ENCODE results near the gene CAMK2A. TPM values are rescaled to one million over a fixed set of nuclear protein-coding genes. Genes with fewer than 3 reads are reported as not detected.

The CAMK2A gene
- total RNA-seq, 1 donor from 2014 or later = 1.2 TPM

DNA sequence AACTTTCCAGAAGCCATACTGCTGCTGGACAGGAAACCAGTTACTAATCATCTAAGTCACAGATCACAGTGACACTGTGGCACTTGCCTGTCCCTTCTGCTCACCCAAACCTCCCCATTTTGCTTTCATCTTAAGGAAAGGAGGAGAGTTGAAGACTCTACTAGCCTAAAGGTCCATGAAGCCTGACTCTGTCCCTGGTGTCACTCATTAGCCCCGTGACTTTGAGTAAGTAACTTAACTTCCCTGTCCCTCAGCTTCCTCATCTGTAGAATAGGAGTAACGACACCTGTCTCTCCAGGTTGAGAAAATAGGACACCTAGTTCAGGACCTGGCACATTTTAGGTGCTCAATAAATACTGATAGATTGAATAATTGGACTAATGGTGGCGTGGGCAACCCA lies 100.2 kb downstream of the CAMK2A start:
- Histone ChIP-seq H3K9ac (ENCODE audit: low read length) (no peak overlapping the region), H3K9me3 (ENCODE audit: insufficient read depth, low read depth, low read length) (no peaks in the 10 kb centered on the region), H3K27ac (ENCODE audit: low read depth, low read length) (no peak overlapping the region), H3K4me3 (ENCODE audit: insufficient read depth, low read depth, low read length) (no peak overlapping the region), H3K4me1 (ENCODE audit: insufficient read depth, low read length) (peaks cover 5% of the 10 kb centered on the region), H4K20me1 (ENCODE audit: insufficient read depth, low read length) (no peaks in the 10 kb centered on the region), H3K36me3 (ENCODE audit: insufficient read depth, low read length) (no peaks in the 10 kb centered on the region), H3K4me2 (ENCODE audit: low read length) (no peak overlapping the region), H2AFZ (ENCODE audit: low read depth, low read length) (no peak overlapping the region), H3K79me2 (ENCODE audit: insufficient read depth, low read length) (no peaks in the 10 kb centered on the region), H3K27me3 (ENCODE audit: insufficient read depth, low read length) (peaks cover 59% of the 10 kb centered on the region)
- H3K9me3 Mint-ChIP-seq (ENCODE audit: unreplicated experiment) = no peaks in the 10 kb centered on the region
- no peak overlapping the region for H3K27ac Mint-ChIP-seq (ENCODE audit: unreplicated experiment)
- no peak overlapping the region for H3K4me3 Mint-ChIP-seq (ENCODE audit: unreplicated experiment)
- TF ChIP-seq, protein P1, sequence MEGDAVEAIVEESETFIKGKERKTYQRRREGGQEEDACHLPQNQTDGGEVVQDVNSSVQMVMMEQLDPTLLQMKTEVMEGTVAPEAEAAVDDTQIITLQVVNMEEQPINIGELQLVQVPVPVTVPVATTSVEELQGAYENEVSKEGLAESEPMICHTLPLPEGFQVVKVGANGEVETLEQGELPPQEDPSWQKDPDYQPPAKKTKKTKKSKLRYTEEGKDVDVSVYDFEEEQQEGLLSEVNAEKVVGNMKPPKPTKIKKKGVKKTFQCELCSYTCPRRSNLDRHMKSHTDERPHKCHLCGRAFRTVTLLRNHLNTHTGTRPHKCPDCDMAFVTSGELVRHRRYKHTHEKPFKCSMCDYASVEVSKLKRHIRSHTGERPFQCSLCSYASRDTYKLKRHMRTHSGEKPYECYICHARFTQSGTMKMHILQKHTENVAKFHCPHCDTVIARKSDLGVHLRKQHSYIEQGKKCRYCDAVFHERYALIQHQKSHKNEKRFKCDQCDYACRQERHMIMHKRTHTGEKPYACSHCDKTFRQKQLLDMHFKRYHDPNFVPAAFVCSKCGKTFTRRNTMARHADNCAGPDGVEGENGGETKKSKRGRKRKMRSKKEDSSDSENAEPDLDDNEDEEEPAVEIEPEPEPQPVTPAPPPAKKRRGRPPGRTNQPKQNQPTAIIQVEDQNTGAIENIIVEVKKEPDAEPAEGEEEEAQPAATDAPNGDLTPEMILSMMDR (IDR thresholded peaks at IDR 0.05; ENCODE audit: insufficient read depth, low read depth, low read length) = no peak
- TF ChIP-seq EZH2 (IDR thresholded peaks at IDR 0.05; ENCODE audit: insufficient read depth, low read length) = no peak
- peaks cover 2% of the 10 kb centered on the region for H3K36me3 Mint-ChIP-seq (ENCODE audit: low read depth, unreplicated experiment)
- DNase-seq (ENCODE audit: low read depth) (no peak), FAIRE-seq (no peak)
- H3K27me3 Mint-ChIP-seq (ENCODE audit: low read depth, unreplicated experiment) = peaks cover 87% of the 10 kb centered on the region
- H3K4me1 Mint-ChIP-seq (ENCODE audit: low read depth, unreplicated experiment) = no peaks in the 10 kb centered on the region

DNA sequence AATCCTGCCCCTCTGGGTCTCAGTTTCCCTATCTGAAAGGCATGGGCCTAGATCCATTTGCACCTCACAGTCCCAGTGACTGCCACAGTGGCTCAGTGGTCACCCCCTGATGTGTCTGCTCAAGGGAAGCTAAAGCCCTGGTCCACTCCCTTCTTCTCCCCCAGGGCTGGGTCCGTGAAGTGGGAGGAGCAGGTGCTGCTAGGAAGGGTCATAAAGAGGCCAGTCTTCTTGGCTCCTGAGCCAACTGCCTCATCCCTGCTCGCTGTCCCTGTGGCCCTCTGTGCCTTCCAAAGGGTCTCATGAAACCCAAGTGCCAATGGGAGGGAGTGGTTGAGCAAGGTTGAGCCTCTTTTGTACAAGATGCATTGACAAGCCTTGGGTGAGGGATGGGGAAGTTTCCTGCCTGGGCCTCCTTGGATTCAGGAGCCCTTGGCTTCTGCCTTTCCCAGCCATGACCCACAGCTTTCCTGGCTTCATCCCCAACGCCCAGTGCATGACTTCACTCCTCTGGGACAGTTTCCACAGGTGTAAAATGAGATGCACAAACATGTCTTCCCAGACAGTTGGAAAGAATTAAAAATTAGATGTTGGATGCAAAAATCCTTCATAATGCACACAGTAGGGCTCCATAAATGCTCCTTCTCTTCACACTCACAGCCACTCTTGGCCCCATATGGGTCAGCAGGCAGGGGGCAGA lies 101.3 kb downstream of the CAMK2A start:
- H3K36me3 ChIP-seq (ENCODE audit: insufficient read depth, low read length) = no peaks in the 10 kb centered on the region
- no peaks in the 10 kb centered on the region for H3K79me2 ChIP-seq (ENCODE audit: insufficient read depth, low read length)
- Mint-ChIP-seq H3K27me3 (ENCODE audit: low read depth, unreplicated experiment) (peaks cover 78% of the 10 kb centered on the region), H3K36me3 (ENCODE audit: low read depth, unreplicated experiment) (peaks cover 2% of the 10 kb centered on the region), H3K4me3 (ENCODE audit: unreplicated experiment) (no peak overlapping the region), H3K4me1 (ENCODE audit: low read depth, unreplicated experiment) (no peaks in the 10 kb centered on the region), H3K9me3 (ENCODE audit: unreplicated experiment) (no peaks in the 10 kb centered on the region), H3K27ac (ENCODE audit: unreplicated experiment) (no peak overlapping the region)
- H3K27ac ChIP-seq (ENCODE audit: low read depth, low read length) = no peak overlapping the region
- peaks cover 59% of the 10 kb centered on the region for H3K27me3 ChIP-seq (ENCODE audit: insufficient read depth, low read length)
- no peaks in the 10 kb centered on the region for H3K9me3 ChIP-seq (ENCODE audit: insufficient read depth, low read depth, low read length)
- H3K4me2 ChIP-seq (ENCODE audit: low read length) = no peak overlapping the region
- no peak overlapping the region for H2AFZ ChIP-seq (ENCODE audit: low read depth, low read length)
- peaks cover 5% of the 10 kb centered on the region for H3K4me1 ChIP-seq (ENCODE audit: insufficient read depth, low read length)
- DNase-seq (ENCODE audit: low read depth) (no peak), FAIRE-seq (no peak)
- no peaks in the 10 kb centered on the region for H4K20me1 ChIP-seq (ENCODE audit: insufficient read depth, low read length)
- no peak overlapping the region for H3K9ac ChIP-seq (ENCODE audit: low read length)
- no peak overlapping the region for H3K4me3 ChIP-seq (ENCODE audit: insufficient read depth, low read depth, low read length)
- TF ChIP-seq EZH2 (IDR thresholded peaks at IDR 0.05; ENCODE audit: insufficient read depth, low read length) = no peak
- TF ChIP-seq, protein P1 (IDR thresholded peaks at IDR 0.05; ENCODE audit: insufficient read depth, low read depth, low read length) = no peak

DNA sequence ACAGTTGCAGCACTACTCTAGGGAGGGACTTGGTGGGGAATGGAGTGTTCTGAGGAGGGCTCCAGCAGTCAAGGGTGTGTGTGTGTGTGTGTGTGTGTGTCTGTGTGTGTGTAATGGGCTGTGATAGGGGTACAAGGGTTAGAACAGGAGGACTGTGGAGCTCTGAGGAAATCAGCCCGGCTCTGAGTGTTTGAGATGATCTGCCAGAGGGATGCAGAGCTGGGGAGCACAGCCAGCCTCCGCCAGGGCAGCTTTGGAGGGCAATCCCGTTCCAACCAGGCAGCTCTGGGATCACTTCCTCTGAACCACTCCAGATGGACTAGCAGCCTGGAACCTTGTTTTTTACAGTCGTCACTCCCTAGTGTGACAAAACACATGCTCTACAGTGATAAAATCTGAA lies 102.7 kb downstream of the CAMK2A start:
- Histone ChIP-seq H3K4me3 (ENCODE audit: insufficient read depth, low read depth, low read length) (no peak overlapping the region), H4K20me1 (ENCODE audit: insufficient read depth, low read length) (no peaks in the 10 kb centered on the region), H3K4me1 (ENCODE audit: insufficient read depth, low read length) (peaks cover 5% of the 10 kb centered on the region), H3K79me2 (ENCODE audit: insufficient read depth, low read length) (no peaks in the 10 kb centered on the region), H3K9me3 (ENCODE audit: insufficient read depth, low read depth, low read length) (no peaks in the 10 kb centered on the region), H2AFZ (ENCODE audit: low read depth, low read length) (no peak overlapping the region), H3K27ac (ENCODE audit: low read depth, low read length) (no peak overlapping the region), H3K27me3 (ENCODE audit: insufficient read depth, low read length) (peaks cover 48% of the 10 kb centered on the region), H3K36me3 (ENCODE audit: insufficient read depth, low read length) (no peaks in the 10 kb centered on the region), H3K9ac (ENCODE audit: low read length) (no peak overlapping the region), H3K4me2 (ENCODE audit: low read length) (no peak overlapping the region)
- Mint-ChIP-seq H3K27me3 (ENCODE audit: low read depth, unreplicated experiment) (peaks cover 80% of the 10 kb centered on the region), H3K4me1 (ENCODE audit: low read depth, unreplicated experiment) (peaks cover 3% of the 10 kb centered on the region), H3K4me3 (ENCODE audit: unreplicated experiment) (no peak overlapping the region), H3K9me3 (ENCODE audit: unreplicated experiment) (no peaks in the 10 kb centered on the region), H3K36me3 (ENCODE audit: low read depth, unreplicated experiment) (peaks cover 2% of the 10 kb centered on the region), H3K27ac (ENCODE audit: unreplicated experiment) (no peak overlapping the region)
- DNase-seq (ENCODE audit: low read depth) (no peak), FAIRE-seq (no peak)
- TF ChIP-seq EZH2 (IDR thresholded peaks at IDR 0.05; ENCODE audit: insufficient read depth, low read length) = no peak
- TF ChIP-seq, protein P1 (IDR thresholded peaks at IDR 0.05; ENCODE audit: insufficient read depth, low read depth, low read length) = no peak
